PC-3 (cell line): ENCODE measurements around the gene PPP1R14C. TPM values are rescaled to one million over a fixed set of nuclear protein-coding genes. Genes with fewer than 3 reads are reported as not detected.

Experiments
- ATAC-seq: fragments of 200-7000 bp; cut with Tn5 transposase; 2 replicates; pipeline ENCODE4 v1.9.1; 2020; ENCODE audit warnings: mild to moderate bottlenecking, moderate library complexity
- BruUV-seq: library from RNA; stranded (reverse); fragments of 400-500 nt; replicated peaks from 2 replicates; lab custom pipeline; 2021; lab: Mats Ljungman, UMichigan
- CTCF ChIA-PET: fragments of 300-600 bp; sonication (Branson Sonifier 250); formaldehyde crosslinking; loops from one replicate; lab custom pipeline; 2022; ENCODE audit warnings: antibody characterized with exemption; lab: Charles Lee
- POLR2A ChIA-PET: fragments of 300-600 bp; sonication (Branson Sonifier 250); formaldehyde crosslinking; loops from one replicate; lab custom pipeline; 2022; ENCODE audit warnings: antibody characterized with exemption; ENCODE audit not compliant: unreplicated experiment; lab: Charles Lee
- DNase-seq: peaks from one replicate; pipeline ENCODE4 v3.0.0-alpha.2; 2015
- H2AFZ ChIP-seq: fragments of 300-600 bp; sonication (generic); 2 replicates; pipeline ENCODE4 v1.6.0; 2016; ENCODE audit warnings: antibody characterized with exemption, low read length
- H3F3A ChIP-seq: fragments of 300-600 bp; sonication (generic); one replicate; pipeline ENCODE4 v1.6.0; 2017; ENCODE audit warnings: antibody characterized with exemption, low read length, control low read depth, mild to moderate bottlenecking; ENCODE audit not compliant: unreplicated experiment
- H3K27ac ChIP-seq: fragments of 300-600 bp; sonication (generic); 2 replicates; pipeline ENCODE4 v1.5.1; 2016; ENCODE audit warnings: mild to moderate bottlenecking, low read length
- H3K27me3 ChIP-seq: fragments of 300-600 bp; sonication (generic); 2 replicates; pipeline ENCODE4 v1.6.1; 2016; ENCODE audit warnings: low read length, mixed read lengths
- H3K36me3 ChIP-seq: fragments of 300-600 bp; sonication (generic); 2 replicates; pipeline ENCODE4 v1.6.1; 2016; ENCODE audit warnings: low read depth, mixed run types, low read length, mixed read lengths
- H3K4me1 ChIP-seq: fragments of 300-600 bp; sonication (generic); 2 replicates; pipeline ENCODE4 v1.5.1; 2016; ENCODE audit warnings: low read length; ENCODE audit not compliant: insufficient read depth
- H3K4me2 ChIP-seq: fragments of 300-600 bp; sonication (generic); 2 replicates; pipeline ENCODE4 v1.6.0; 2016; ENCODE audit warnings: low read length
- H3K4me3 ChIP-seq: fragments of 300-600 bp; sonication (generic); 2 replicates; pipeline ENCODE4 v1.5.1; 2016; ENCODE audit warnings: mild to moderate bottlenecking, low read length, mixed read lengths
- H3K79me2 ChIP-seq: fragments of 300-600 bp; sonication (generic); 2 replicates; pipeline ENCODE4 v1.6.1; 2017; ENCODE audit warnings: low read length, mixed read lengths
- H3K9ac ChIP-seq: fragments of 300-600 bp; sonication (generic); 2 replicates; pipeline ENCODE4 v1.6.0; 2016; ENCODE audit warnings: mild to moderate bottlenecking, low read length
- H3K9me2 ChIP-seq: fragments of 300-600 bp; sonication (generic); replicated peaks from 2 replicates; pipeline ENCODE4 v1.6.1; 2016; ENCODE audit warnings: mixed run types, low read length, mixed read lengths
- H3K9me3 ChIP-seq: fragments of 300-600 bp; sonication (generic); 2 replicates; pipeline ENCODE4 v1.6.1; 2016; ENCODE audit warnings: low read length, mixed read lengths
- H4K20me1 ChIP-seq: fragments of 300-600 bp; sonication (generic); 2 replicates; pipeline ENCODE4 v1.6.1; 2016; ENCODE audit warnings: low read length, mixed read lengths
- EZH2 ChIP-seq: fragments of 300-600 bp; sonication (generic); IDR thresholded peaks from one replicate; pipeline ENCODE4 v1.6.1; 2017; ENCODE audit warnings: antibody characterized with exemption, mild to moderate bottlenecking, low read length; ENCODE audit not compliant: unreplicated experiment
- EZH2phosphoT487 ChIP-seq: fragments of 300-600 bp; sonication (generic); IDR thresholded peaks from 2 replicates; pipeline ENCODE4 v1.6.1; 2018; ENCODE audit warnings: mild to moderate bottlenecking, antibody characterized with exemption, low read length, borderline replicate concordance
- intact Hi-C: fragments of 100-400 bp; cut with micrococcal nuclease; formaldehyde crosslinking; loops from 2 replicates; pipeline ENCODE4 v1.9.0; 2023
- total RNA-seq: library from RNA; depleted of rRNA; stranded (reverse); fragments of >200 nt; gene quantifications from 2 replicates; pipeline ENCODE4 v1.2.3, GENCODE V29; 2014
- TF ChIP-seq, protein P1 (sequence below): fragments of 300-600 bp; sonication (generic); conservative IDR thresholded peaks from 2 replicates; pipeline ENCODE4 v1.5.1; 2017; ENCODE audit warnings: antibody characterized with exemption, low read depth, mild to moderate bottlenecking, low read length

The PPP1R14C gene
- total RNA-seq, 1 experiment from 2014 or later, result 1.1 TPM

DNA sequence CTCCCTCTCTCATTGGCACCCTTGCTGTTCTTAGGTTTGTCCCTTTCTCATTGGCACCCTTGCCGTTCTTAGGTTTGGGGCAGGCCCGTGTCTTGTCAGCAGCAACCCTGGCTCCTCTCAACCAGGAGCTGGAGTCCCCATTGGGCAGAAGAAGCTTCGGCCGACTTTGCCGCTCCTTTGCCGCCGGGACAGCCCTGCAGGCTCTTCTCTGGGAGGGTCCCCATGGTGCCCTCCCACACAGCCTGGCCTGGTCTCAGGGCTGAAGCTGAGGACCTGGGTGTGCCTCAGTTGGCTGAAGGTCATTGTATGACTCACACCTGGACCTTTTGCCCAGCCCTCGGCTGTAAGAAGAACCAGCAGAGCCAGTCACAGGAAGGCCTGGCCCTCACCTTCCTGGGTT, 59.6 kb downstream of the PPP1R14C start:
- TF ChIP-seq EZH2phosphoT487 (no peak), EZH2 (no peak)
- TF ChIP-seq, protein P1, sequence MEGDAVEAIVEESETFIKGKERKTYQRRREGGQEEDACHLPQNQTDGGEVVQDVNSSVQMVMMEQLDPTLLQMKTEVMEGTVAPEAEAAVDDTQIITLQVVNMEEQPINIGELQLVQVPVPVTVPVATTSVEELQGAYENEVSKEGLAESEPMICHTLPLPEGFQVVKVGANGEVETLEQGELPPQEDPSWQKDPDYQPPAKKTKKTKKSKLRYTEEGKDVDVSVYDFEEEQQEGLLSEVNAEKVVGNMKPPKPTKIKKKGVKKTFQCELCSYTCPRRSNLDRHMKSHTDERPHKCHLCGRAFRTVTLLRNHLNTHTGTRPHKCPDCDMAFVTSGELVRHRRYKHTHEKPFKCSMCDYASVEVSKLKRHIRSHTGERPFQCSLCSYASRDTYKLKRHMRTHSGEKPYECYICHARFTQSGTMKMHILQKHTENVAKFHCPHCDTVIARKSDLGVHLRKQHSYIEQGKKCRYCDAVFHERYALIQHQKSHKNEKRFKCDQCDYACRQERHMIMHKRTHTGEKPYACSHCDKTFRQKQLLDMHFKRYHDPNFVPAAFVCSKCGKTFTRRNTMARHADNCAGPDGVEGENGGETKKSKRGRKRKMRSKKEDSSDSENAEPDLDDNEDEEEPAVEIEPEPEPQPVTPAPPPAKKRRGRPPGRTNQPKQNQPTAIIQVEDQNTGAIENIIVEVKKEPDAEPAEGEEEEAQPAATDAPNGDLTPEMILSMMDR, result no peak
- H3K4me1 ChIP-seq, result peaks cover 10% of the 10 kb centered on the region; the same call in 1 of the 2 replicates
- POLR2A ChIA-PET, result no interaction called here
- no peak overlapping the region for H2AFZ ChIP-seq
- H3K79me2 ChIP-seq, result no peaks in the 10 kb centered on the region
- CTCF ChIA-PET, result no interaction called here
- no peaks in the 10 kb centered on the region for H3K9me3 ChIP-seq
- no peak overlapping the region for H3K27ac ChIP-seq
- BruUV-seq, result no TSS peak
- intact Hi-C loops, result no loop called here
- no peak overlapping the region for H3K9ac ChIP-seq
- no peaks in the 10 kb centered on the region for H4K20me1 ChIP-seq
- H3K4me2 ChIP-seq, result no peak overlapping the region
- no peaks in the 10 kb centered on the region for H3K27me3 ChIP-seq
- ATAC-seq (no peak), DNase-seq (peak; percentile 7)
- H3K9me2 ChIP-seq, result no peaks in the 10 kb centered on the region
- no peak overlapping the region for H3K4me3 ChIP-seq
- no peaks in the 10 kb centered on the region for H3K36me3 ChIP-seq
- no peaks in the 10 kb centered on the region for H3F3A ChIP-seq

GRCh38 chr6:150202934-150203333, 60.1 kb downstream of the PPP1R14C start:
- no peak overlapping the region for H3K4me2 ChIP-seq

GRCh38 chr6:150203378-150203777, 60.5 kb downstream of the PPP1R14C start:
- H3K4me3 ChIP-seq, result no peak overlapping the region
- H3K79me2 ChIP-seq, result no peaks in the 10 kb centered on the region
- peaks cover 10% of the 10 kb centered on the region; the same call in 1 of the 2 replicates for H3K4me1 ChIP-seq
- ChIA-PET POLR2A (no interaction called here), CTCF (no interaction called here)
- no peaks in the 10 kb centered on the region for H4K20me1 ChIP-seq
- no peak overlapping the region for H3K27ac ChIP-seq
- TF ChIP-seq EZH2phosphoT487 (no peak), EZH2 (no peak)
- TF ChIP-seq, protein P1, result no peak
- intact Hi-C loops, result no loop called here
- no peaks in the 10 kb centered on the region for H3F3A ChIP-seq
- BruUV-seq, result no TSS peak
- H3K9me3 ChIP-seq, result no peaks in the 10 kb centered on the region
- H2AFZ ChIP-seq, result no peak overlapping the region
- H3K9ac ChIP-seq, result no peak overlapping the region
- no peaks in the 10 kb centered on the region for H3K27me3 ChIP-seq
- H3K4me2 ChIP-seq, result no peak overlapping the region
- DNase-seq, result no peak
- H3K9me2 ChIP-seq, result no peaks in the 10 kb centered on the region
- ATAC-seq, result no peak
- no peaks in the 10 kb centered on the region for H3K36me3 ChIP-seq

More at GRCh38 chr6:150202934-150203333, 60.1 kb downstream of the PPP1R14C start:
- ATAC-seq, result no peak
- Histone ChIP-seq H3K4me3 (no peak overlapping the region), H3F3A (no peaks in the 10 kb centered on the region), H3K4me1 (peaks cover 10% of the 10 kb centered on the region; the same call in 1 of the 2 replicates), H3K27me3 (no peaks in the 10 kb centered on the region), H3K9ac (no peak overlapping the region), H4K20me1 (no peaks in the 10 kb centered on the region), H3K27ac (no peak overlapping the region), H3K36me3 (no peaks in the 10 kb centered on the region), H3K79me2 (no peaks in the 10 kb centered on the region), H3K9me2 (no peaks in the 10 kb centered on the region), H2AFZ (no peak overlapping the region), H3K9me3 (no peaks in the 10 kb centered on the region)
- ChIA-PET POLR2A (no interaction called here), CTCF (no interaction called here)
- no peak for DNase-seq
- BruUV-seq, result no TSS peak
- intact Hi-C loops, result no loop called here
- TF ChIP-seq EZH2phosphoT487, result no peak
- TF ChIP-seq EZH2, result no peak
- TF ChIP-seq, protein P1, result no peak
